NB4 (cell line): ENCODE data around the gene GYPE.
"Not testable (repeated sequence)": the region's sequence is repeated elsewhere in the genome, so short reads cannot be mapped to it uniquely, and the experiment has no call there.

Experiments
- MAX ChIP-seq: IDR thresholded peaks from 2 replicates; pipeline ENCODE4 v1.6.1; 2011; ENCODE audit warnings: low read depth, low read length
- POLR2A ChIP-seq: IDR thresholded peaks from 2 replicates; pipeline ENCODE4 v1.6.1; 2011; ENCODE audit warnings: mild to moderate bottlenecking; ENCODE audit not compliant: insufficient read length; ENCODE audit errors: extremely low read depth
- TF ChIP-seq, protein P1 (sequence below): IDR thresholded peaks from one replicate; pipeline ENCODE4 v1.5.1; 2012; ENCODE audit warnings: low read depth, low read length

GRCh38 chr4:143869925-143870324, 35.4 kb downstream of the GYPE start:
- TF ChIP-seq, protein P1, sequence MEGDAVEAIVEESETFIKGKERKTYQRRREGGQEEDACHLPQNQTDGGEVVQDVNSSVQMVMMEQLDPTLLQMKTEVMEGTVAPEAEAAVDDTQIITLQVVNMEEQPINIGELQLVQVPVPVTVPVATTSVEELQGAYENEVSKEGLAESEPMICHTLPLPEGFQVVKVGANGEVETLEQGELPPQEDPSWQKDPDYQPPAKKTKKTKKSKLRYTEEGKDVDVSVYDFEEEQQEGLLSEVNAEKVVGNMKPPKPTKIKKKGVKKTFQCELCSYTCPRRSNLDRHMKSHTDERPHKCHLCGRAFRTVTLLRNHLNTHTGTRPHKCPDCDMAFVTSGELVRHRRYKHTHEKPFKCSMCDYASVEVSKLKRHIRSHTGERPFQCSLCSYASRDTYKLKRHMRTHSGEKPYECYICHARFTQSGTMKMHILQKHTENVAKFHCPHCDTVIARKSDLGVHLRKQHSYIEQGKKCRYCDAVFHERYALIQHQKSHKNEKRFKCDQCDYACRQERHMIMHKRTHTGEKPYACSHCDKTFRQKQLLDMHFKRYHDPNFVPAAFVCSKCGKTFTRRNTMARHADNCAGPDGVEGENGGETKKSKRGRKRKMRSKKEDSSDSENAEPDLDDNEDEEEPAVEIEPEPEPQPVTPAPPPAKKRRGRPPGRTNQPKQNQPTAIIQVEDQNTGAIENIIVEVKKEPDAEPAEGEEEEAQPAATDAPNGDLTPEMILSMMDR, result not testable (repeated sequence)
- TF ChIP-seq POLR2A, MAX: not testable (repeated sequence)
